ENCODE measurements around the gene FRMPD4. TPM values are rescaled to one million over a fixed set of nuclear protein-coding genes. Genes with fewer than 3 reads are reported as not detected.

FRMPD4 gene
- total and polyA plus RNA-seq, 4 donors, result 0.18 TPM; not detected in 3

GRCh38 chrX:12301288-12301687 is 163.0 kb downstream of the FRMPD4 start:
- Histone ChIP-seq H3K27ac (ENCODE audit: low read depth in 1 of 2, low read length in 2 of 2) (no peak overlapping the region), H3K27me3 (ENCODE audit: control insufficient read depth in 1 of 2, insufficient read depth in 2 of 2, low read length in 1 of 2) (no peaks in the 10 kb centered on the region), H3K36me3 (ENCODE audit: control insufficient read depth in 1 of 2, insufficient read depth in 2 of 2, low read length in 1 of 2) (no peaks in the 10 kb centered on the region), H3K9me3 (ENCODE audit: control insufficient read depth, low read length) (no peaks in the 10 kb centered on the region), H3K4me1 (ENCODE audit: control insufficient read depth in 1 of 2, insufficient read depth in 2 of 2, low read length in 2 of 2) (no peaks in the 10 kb centered on the region), H3K4me3 (ENCODE audit: low read length in 2 of 2) (no peak overlapping the region)
- ATAC-seq (ENCODE audit: low FRiP score), result no peak
- no peak for DNase-seq
- 92% methylated on average over 3 of the region's 3 CpGs for WGBS, 2 donors
- intact Hi-C loops (cut with DNase I), result no loop called here

- Histone ChIP-seq H3K27ac (ENCODE audit: low read depth in 1 of 2, low read length in 2 of 2) (no peak overlapping the region), H3K9me3 (ENCODE audit: control insufficient read depth, low read length) (no peaks in the 10 kb centered on the region), H3K4me3 (ENCODE audit: low read length in 2 of 2) (no peak overlapping the region), H3K27me3 (ENCODE audit: control insufficient read depth in 1 of 2, insufficient read depth in 2 of 2, low read length in 1 of 2) (no peaks in the 10 kb centered on the region), H3K36me3 (ENCODE audit: control insufficient read depth in 1 of 2, insufficient read depth in 2 of 2, low read length in 1 of 2) (no peaks in the 10 kb centered on the region), H3K4me1 (ENCODE audit: control insufficient read depth in 1 of 2, insufficient read depth in 2 of 2, low read length in 2 of 2) (no peaks in the 10 kb centered on the region)
- no peak for ATAC-seq (ENCODE audit: low FRiP score)
- intact Hi-C loops (cut with DNase I), result no loop called here
- DNase-seq, result no peak
- 31 to 39% methylated on average over 2 of the region's 2 CpGs for WGBS, 2 donors
Observed at GRCh38 chrX:12304261-12304660, 166.0 kb downstream of the FRMPD4 start.

GRCh38 chrX:12307961-12308360 is 169.7 kb downstream of the FRMPD4 start:
- intact Hi-C loops (cut with DNase I), result no loop called here
- H3K9me3 ChIP-seq (ENCODE audit: control insufficient read depth, low read length), result no peaks in the 10 kb centered on the region
- DNase-seq, result no peak
- no peak overlapping the region for H3K4me3 ChIP-seq (ENCODE audit: low read length in 2 of 2)
- H3K27ac ChIP-seq (ENCODE audit: low read depth in 1 of 2, low read length in 2 of 2), result no peak overlapping the region
- H3K36me3 ChIP-seq (ENCODE audit: control insufficient read depth in 1 of 2, insufficient read depth in 2 of 2, low read length in 1 of 2), result no peaks in the 10 kb centered on the region
- H3K27me3 ChIP-seq (ENCODE audit: control insufficient read depth in 1 of 2, insufficient read depth in 2 of 2, low read length in 1 of 2), result no peaks in the 10 kb centered on the region
- WGBS, 2 donors, result 62 to 81% methylated on average over 2 of the region's 2 CpGs
- no peak for ATAC-seq (ENCODE audit: low FRiP score)
- no peaks in the 10 kb centered on the region for H3K4me1 ChIP-seq (ENCODE audit: control insufficient read depth in 1 of 2, insufficient read depth in 2 of 2, low read length in 2 of 2)

GRCh38 chrX:12308420-12308819 is 170.1 kb downstream of the FRMPD4 start:
- no peak overlapping the region for H3K27ac ChIP-seq (ENCODE audit: low read depth in 1 of 2, low read length in 2 of 2)
- DNase-seq (no peak), ATAC-seq (ENCODE audit: low FRiP score) (no peak)
- intact Hi-C loops (cut with DNase I), result no loop called here
- H3K4me1 ChIP-seq (ENCODE audit: control insufficient read depth in 1 of 2, insufficient read depth in 2 of 2, low read length in 2 of 2), result no peaks in the 10 kb centered on the region
- H3K36me3 ChIP-seq (ENCODE audit: control insufficient read depth in 1 of 2, insufficient read depth in 2 of 2, low read length in 1 of 2), result no peaks in the 10 kb centered on the region
- no peaks in the 10 kb centered on the region for H3K27me3 ChIP-seq (ENCODE audit: control insufficient read depth in 1 of 2, insufficient read depth in 2 of 2, low read length in 1 of 2)
- H3K4me3 ChIP-seq (ENCODE audit: low read length in 2 of 2), result no peak overlapping the region
- no peaks in the 10 kb centered on the region for H3K9me3 ChIP-seq (ENCODE audit: control insufficient read depth, low read length)
- 61 to 75% methylated on average over 4 of the region's 4 CpGs for WGBS, 2 donors

DNA sequence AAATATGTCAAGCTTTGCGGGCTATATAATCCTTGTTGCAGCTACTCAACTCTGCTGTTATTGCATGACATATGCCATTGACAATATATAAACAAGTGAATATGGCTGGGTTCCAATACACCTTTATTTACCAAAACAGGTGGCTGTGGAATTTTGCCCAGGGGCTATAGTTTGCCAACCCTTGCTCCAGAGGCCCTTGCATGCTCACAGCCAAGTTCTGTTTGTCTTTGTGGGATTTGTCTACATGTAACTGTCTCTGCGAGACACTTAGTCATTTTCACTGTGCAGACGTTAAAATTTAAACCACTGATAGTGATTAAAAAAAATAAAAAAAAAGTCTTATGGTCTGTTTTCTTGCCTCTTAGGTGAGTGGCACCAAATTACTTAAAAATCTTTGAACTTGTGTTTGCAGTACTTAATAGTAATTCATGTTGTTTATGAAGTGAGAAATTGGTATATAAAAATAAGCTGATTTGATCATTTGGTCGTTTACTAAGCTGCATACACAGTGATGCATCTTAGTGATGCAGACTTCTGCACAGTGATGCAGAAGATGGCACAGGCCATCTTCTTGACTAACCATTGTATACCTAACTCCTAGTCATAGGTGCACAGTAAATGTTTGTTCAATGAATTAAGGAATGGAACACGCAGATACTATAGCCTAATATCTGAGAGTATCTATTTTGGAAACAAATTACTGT is 170.9 kb downstream of the FRMPD4 start:
- H3K27ac ChIP-seq (ENCODE audit: low read depth in 1 of 2, low read length in 2 of 2), result no peak overlapping the region

GRCh38 chrX:12309744-12310076 is 171.4 kb downstream of the FRMPD4 start:
- WGBS, 2 donors, result 41 to 60% methylated on average over 6 of the region's 6 CpGs
- H3K36me3 ChIP-seq (ENCODE audit: control insufficient read depth in 1 of 2, insufficient read depth in 2 of 2, low read length in 1 of 2), result no peaks in the 10 kb centered on the region
- H3K27me3 ChIP-seq (ENCODE audit: control insufficient read depth in 1 of 2, insufficient read depth in 2 of 2, low read length in 1 of 2), result no peaks in the 10 kb centered on the region
- ATAC-seq (ENCODE audit: low FRiP score), result no peak
- H3K4me1 ChIP-seq (ENCODE audit: control insufficient read depth in 1 of 2, insufficient read depth in 2 of 2, low read length in 2 of 2), result no peaks in the 10 kb centered on the region
- DNase-seq, result no peak
- no peak overlapping the region for H3K27ac ChIP-seq (ENCODE audit: low read depth in 1 of 2, low read length in 2 of 2)
- H3K4me3 ChIP-seq (ENCODE audit: low read length in 2 of 2), result no peak overlapping the region
- no peaks in the 10 kb centered on the region for H3K9me3 ChIP-seq (ENCODE audit: control insufficient read depth, low read length)
- intact Hi-C loops (cut with DNase I), result no loop called here

More for the DNA sequence above, 170.9 kb downstream of the FRMPD4 start:
- 47 to 65% methylated on average over 5 of the region's 5 CpGs for WGBS, 2 donors
- Histone ChIP-seq H3K9me3 (ENCODE audit: control insufficient read depth, low read length) (no peaks in the 10 kb centered on the region), H3K27me3 (ENCODE audit: control insufficient read depth in 1 of 2, insufficient read depth in 2 of 2, low read length in 1 of 2) (no peaks in the 10 kb centered on the region), H3K36me3 (ENCODE audit: control insufficient read depth in 1 of 2, insufficient read depth in 2 of 2, low read length in 1 of 2) (no peaks in the 10 kb centered on the region), H3K4me1 (ENCODE audit: control insufficient read depth in 1 of 2, insufficient read depth in 2 of 2, low read length in 2 of 2) (no peaks in the 10 kb centered on the region), H3K4me3 (ENCODE audit: low read length in 2 of 2) (no peak overlapping the region)
- ATAC-seq (ENCODE audit: low FRiP score) (no peak), DNase-seq (no peak)
- intact Hi-C loops (cut with DNase I), result no loop called here

- Histone ChIP-seq H3K27ac (ENCODE audit: low read depth in 1 of 2, low read length in 2 of 2) (no peak overlapping the region), H3K4me3 (ENCODE audit: low read length in 2 of 2) (no peak overlapping the region), H3K27me3 (ENCODE audit: control insufficient read depth in 1 of 2, insufficient read depth in 2 of 2, low read length in 1 of 2) (no peaks in the 10 kb centered on the region), H3K36me3 (ENCODE audit: control insufficient read depth in 1 of 2, insufficient read depth in 2 of 2, low read length in 1 of 2) (no peaks in the 10 kb centered on the region), H3K9me3 (ENCODE audit: control insufficient read depth, low read length) (no peaks in the 10 kb centered on the region), H3K4me1 (ENCODE audit: control insufficient read depth in 1 of 2, insufficient read depth in 2 of 2, low read length in 2 of 2) (no peaks in the 10 kb centered on the region)
- intact Hi-C loops (cut with DNase I), result no loop called here
- DNase-seq (no peak), ATAC-seq (ENCODE audit: low FRiP score) (no peak)
Observed at GRCh38 chrX:12314651-12315050, 176.4 kb downstream of the FRMPD4 start.

GRCh38 chrX:12315526-12315925 is 177.3 kb downstream of the FRMPD4 start:
- no peak for ATAC-seq (ENCODE audit: low FRiP score)
- intact Hi-C loops (cut with DNase I), result no loop called here
- WGBS, 2 donors, result 36 to 52% methylated on average over 2 of the region's 2 CpGs
- Histone ChIP-seq H3K36me3 (ENCODE audit: control insufficient read depth in 1 of 2, insufficient read depth in 2 of 2, low read length in 1 of 2) (no peaks in the 10 kb centered on the region), H3K27ac (ENCODE audit: low read depth in 1 of 2, low read length in 2 of 2) (no peak overlapping the region), H3K9me3 (ENCODE audit: control insufficient read depth, low read length) (no peaks in the 10 kb centered on the region), H3K27me3 (ENCODE audit: control insufficient read depth in 1 of 2, insufficient read depth in 2 of 2, low read length in 1 of 2) (no peaks in the 10 kb centered on the region), H3K4me3 (ENCODE audit: low read length in 2 of 2) (no peak overlapping the region), H3K4me1 (ENCODE audit: control insufficient read depth in 1 of 2, insufficient read depth in 2 of 2, low read length in 2 of 2) (no peaks in the 10 kb centered on the region)
- no peak for DNase-seq

DNA sequence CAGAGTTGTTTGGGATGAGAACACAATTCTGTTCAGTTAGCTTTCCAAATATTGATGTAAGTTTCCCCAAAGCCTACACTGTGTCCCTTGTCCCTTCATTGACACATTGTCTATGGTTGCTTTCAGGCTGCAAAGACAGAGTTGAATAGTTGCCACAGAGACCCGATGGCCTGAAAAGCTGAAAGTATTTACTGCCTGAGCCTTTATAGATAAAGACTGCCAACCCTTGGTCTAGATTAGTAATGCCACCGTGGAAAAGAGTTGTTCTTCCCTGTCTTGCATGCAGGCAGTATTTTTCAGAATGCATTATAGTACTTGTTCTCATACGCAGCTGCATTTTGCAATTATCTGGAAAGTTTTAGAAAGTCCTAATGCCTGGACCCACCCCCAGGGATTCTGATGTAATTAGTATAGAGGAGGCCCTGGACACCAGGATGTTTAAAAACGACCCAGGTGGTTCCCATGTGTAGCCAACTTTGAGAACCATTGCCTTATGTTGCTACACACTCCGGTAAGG is 180.8 kb downstream of the FRMPD4 start:
- ATAC-seq (ENCODE audit: low FRiP score), result no peak
- no peak for DNase-seq
- no peaks in the 10 kb centered on the region for H3K4me1 ChIP-seq (ENCODE audit: control insufficient read depth in 1 of 2, insufficient read depth in 2 of 2, low read length in 2 of 2)
- no peaks in the 10 kb centered on the region for H3K27me3 ChIP-seq (ENCODE audit: control insufficient read depth in 1 of 2, insufficient read depth in 2 of 2, low read length in 1 of 2)
- 40 to 45% methylated on average over 5 of the region's 5 CpGs for WGBS, 2 donors
- H3K36me3 ChIP-seq (ENCODE audit: control insufficient read depth in 1 of 2, insufficient read depth in 2 of 2, low read length in 1 of 2), result no peaks in the 10 kb centered on the region
- H3K9me3 ChIP-seq (ENCODE audit: control insufficient read depth, low read length), result no peaks in the 10 kb centered on the region
- H3K4me3 ChIP-seq (ENCODE audit: low read length in 2 of 2), result no peak overlapping the region
- intact Hi-C loops (cut with DNase I), result no loop called here
- H3K27ac ChIP-seq (ENCODE audit: low read depth in 1 of 2, low read length in 2 of 2), result no peak overlapping the region
